ENCODE data around the gene POTEG.
"Not testable (repeated sequence)": the region's sequence is repeated elsewhere in the genome, so short reads cannot be mapped to it uniquely, and the experiment has no call there.

POTEG gene

DNA sequence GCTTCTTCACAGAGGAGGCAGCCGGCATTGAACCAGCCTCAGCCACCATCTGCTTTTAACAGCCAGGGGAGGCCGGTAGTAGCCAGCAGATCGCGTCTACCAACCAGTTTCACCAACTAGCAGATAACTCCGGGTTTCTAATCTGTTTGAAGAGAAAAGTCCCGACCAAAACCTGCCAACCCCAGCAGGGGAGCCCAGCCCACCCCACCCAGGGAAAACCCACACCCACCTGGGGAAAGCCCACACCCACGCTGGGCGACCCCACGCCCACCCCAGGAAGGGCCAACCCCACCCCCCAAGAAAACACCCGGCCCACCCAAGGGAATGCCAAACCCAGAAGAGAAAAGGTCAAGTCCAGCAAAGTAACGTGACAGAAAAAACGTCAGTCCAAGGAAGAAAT, at the start of gene POTEG:
POTEG (minus strand) TSS at position 101 of the 400 bp plus-strand sequence; CDS start at position 49, 52 bp downstream.
- not testable (repeated sequence) for DNase-seq

DNA sequence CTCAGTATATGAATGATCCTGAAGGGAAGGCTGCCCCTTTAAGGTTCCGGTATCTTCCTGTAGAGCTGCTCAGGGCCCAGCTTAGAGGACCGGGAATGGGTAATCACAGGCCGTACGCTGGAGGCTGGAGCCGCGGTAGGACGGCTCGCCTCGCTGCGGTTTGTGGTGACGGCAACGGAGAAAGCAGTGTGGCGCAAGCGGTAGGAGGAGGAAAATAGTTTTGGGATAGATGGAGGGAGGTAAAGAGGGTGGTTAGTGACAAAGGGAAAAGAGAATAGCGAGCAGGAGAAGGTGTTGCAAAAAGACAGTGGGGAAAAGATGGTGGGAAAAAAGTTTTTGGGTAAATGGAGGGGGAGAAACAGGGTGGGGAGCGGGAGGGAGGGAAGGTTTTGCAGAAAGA, 48.0 kb upstream of the POTEG start:
- not testable (repeated sequence) for DNase-seq

DNA sequence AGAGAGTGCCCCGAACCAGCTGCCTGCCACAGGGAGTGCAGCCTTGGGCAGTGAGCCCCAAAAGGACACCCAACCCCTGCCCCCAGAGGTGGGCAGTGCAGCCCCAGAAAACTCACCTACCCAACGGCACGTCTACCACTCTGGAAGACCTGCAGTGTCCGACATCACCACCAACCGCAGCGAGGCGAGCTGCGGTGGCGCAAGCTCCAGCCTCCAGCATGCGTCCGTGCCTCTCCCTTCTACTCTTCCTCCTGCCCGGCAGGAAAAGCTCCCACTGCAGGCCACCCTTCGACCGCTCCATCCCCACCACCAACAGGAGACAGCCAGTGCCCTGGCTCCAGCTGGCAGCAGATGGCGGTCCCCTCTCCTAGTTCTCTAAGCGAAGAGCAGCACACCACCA, 47.3 kb upstream of the POTEG start:
- not testable (repeated sequence) for DNase-seq

DNA sequence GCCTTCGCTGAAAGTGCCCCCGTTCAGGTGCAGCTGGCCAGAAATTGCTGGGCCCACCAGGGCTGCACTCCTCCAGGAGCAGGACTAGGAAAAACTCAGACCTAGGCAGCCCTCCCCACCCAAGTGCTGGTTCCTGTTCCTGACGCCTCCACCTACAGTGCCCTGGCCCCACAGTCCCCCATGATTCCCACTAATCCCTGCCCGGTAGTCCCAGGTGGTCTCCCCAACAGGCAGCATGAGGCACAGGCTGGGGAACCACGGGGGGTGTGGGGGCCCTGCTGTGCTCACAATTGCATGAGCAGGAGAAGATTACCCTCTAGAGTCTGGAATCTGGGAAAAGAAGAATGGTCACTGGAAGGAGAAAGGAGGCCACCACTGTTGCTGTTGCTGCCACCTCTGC, 46.4 kb upstream of the POTEG start:
- not testable (repeated sequence) for DNase-seq

DNA sequence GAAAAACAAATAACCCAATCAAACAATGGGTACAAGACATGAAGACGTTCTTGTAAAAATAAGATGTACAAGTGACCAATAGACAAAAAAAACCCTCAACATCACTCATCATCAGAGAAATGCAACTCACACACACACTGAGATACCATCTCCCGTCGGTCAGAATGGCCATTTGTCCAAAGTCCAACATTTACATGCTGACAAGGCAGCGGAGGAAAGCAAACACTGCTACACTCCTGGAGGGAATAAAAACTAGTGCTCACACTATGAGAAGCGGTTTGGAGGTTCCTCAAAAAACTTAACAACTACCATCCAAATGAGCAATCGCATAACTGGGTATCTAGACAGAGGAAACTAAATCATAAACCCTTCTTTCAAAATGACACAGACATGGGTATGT, 11.6 kb upstream of the POTEG start:
- not testable (repeated sequence) for DNase-seq

DNA sequence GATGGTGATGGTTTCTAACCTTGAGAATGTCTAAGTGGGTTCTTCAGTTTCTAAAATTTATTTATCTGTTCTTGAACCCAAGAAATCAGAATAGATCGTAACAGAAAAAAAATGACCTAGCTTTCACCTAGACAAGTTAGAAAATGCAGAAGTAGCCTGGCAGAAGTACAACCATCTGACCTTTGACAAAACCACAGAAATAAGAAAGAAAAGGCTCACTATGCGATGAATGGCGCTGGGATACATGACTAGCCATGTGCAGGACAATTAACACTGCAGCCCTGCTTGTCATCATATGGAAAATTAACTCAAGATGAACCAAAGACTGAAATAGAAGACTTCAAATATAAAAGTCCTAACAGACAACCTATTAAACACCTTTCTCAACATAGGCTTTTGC, 5.7 kb upstream of the POTEG start:
- DNase-seq: not testable (repeated sequence)

DNA sequence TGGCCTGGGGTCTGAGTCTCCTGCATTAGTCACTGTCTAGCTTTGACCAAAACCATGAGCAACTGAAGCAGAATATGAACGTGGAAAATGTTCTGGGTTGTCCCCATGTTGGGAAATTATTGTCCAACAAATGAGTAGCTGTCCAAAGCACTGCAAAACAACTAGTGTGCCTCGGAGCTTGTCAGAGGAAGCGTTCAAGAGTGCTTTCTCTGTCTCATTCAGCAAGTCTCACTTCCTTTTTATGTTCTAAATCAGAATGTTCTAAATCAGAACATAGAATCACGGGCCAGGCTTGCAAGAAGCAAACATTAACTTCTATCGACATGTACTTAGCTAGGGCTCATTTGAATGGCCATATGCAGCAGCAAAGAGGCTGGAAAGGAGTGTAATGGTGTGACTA, 5.1 kb upstream of the POTEG start:
- not testable (repeated sequence) for DNase-seq

DNA sequence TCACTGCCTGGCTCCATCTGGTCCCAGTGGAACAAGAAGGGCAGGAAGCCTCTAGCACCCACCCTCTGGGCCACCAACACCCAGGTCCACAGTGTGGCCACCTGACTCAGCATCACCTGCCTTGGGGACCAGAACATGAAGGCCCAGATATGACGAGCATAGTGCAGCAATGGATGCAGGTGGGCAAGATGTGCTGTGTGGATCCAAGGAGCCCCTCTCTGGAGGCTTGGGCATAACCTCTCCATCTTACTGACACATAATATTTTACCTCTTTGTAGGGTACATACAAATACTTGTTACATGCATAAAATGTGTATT, 2.9 kb upstream of the POTEG start:
- not testable (repeated sequence) for DNase-seq

DNA sequence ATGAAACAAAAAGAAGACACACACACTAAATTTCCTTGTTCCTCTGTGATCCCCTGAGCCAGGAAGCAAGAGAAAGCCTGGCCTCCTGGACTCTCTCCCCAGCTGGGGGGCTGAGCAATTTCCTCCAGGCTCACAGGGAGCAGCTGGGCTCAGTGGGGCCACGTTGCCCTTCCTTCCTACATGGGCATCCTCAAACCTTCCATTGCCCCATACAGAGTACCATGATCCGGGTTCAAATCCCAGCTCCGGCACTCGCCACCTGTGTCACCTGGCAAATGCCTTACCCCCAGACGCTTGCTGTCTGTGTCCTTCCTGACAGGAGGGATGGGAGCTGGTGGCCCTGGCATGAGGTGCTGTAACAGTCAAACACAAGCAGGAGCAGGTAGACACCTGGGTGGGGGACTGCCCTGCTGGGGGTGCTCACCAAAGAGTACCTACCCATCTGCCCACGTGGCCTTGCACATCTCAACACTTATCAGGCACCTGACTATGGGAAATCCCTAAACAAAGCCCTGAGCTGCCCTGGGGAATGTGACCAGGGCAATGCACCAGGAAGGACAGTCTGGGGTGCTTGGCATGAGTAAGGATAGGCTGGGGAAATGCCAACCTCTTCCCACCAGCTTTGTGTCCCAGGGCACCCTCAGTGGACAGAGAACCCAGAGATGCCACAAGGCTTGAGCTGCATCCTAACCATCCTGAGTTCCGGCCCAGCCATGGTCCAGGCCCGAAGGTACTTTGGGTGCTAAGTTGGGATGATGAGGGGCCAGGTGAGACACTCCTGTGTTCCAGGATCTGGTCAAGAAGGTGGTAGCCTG, 2.4 kb upstream of the POTEG start:
- not testable (repeated sequence) for DNase-seq

DNA sequence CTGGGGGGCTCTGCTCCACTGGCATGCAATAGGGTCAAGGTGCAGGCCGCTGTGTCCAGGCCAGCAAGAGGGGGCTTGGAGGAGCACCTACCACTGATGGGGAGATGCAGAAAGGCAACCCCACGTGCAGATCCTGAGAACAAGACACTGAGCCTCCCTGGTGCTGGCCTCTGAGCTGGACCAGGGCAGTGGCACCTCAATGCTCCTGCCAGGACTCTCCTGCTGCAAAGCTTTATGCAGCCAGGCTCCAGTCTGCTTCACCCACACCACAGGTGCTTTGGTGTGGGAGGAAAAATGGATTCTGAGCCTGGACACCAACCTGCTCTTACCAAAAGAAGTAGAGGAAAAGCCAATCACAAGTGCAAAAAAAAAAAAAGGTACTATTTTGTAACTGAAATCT, 1.7 kb upstream of the POTEG start:
- DNase-seq: not testable (repeated sequence)

DNA sequence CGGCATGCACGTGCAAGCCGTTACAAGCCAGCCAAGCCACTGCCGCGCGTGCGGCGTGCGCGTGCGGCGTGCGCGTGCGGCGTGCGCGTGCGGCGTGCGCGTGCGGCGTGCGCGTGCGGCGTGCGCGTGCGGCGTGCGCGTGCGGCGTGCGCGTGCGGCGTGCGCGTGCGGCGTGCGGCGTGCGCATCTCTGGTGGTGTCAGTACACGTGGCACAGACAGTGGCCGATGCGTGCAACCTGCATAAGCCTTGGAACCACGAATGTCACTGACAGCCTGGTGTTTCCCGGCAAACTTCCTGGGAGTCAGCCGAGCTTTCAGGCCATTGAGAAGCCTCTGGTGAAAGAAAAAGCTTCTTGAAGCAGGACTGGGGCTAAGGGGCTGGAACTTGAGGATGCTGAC, 750 bp upstream of the POTEG start:
- DNase-seq: not testable (repeated sequence)

DNA sequence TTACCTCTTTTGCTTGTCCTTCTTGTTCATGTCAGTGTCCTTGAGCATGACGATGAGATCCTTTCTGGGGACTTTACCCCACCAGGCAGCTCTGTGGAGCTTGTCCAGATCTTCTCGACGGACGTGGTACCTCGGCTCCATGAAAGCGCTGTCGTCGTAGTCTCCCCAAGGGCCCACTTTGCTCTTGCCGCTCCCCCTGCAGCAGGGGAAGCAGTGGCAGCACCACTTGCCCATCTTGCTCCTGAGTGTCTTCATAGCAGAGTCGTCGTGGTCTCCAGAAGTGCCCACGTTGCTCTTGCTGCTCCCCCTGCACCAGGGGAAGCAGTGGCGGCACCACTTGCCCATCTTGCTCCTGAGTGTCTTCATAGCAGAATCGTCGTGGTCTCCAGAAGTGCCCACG, 376 bp downstream of the POTEG start:
- DNase-seq: not testable (repeated sequence)

DNA sequence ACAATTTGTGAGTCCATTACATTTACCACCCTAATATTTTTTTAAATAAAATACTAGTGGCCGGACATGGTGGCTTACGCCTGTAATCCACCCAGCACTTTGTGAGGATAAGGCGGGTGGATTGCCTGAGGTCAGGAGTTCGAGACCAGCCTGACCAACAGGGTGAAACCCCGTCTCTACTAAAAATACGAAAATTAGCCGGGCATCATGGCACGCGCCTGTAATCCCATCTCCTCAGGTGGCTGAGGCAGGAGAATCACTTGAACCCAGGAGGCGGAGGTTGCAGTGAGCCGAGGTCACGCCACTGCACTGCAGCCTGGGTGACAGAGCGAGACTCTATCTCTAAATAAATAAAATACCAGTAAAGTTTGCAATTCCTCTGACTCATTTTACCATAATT, 25.6 kb downstream of the POTEG start:
- not testable (repeated sequence) for DNase-seq

DNA sequence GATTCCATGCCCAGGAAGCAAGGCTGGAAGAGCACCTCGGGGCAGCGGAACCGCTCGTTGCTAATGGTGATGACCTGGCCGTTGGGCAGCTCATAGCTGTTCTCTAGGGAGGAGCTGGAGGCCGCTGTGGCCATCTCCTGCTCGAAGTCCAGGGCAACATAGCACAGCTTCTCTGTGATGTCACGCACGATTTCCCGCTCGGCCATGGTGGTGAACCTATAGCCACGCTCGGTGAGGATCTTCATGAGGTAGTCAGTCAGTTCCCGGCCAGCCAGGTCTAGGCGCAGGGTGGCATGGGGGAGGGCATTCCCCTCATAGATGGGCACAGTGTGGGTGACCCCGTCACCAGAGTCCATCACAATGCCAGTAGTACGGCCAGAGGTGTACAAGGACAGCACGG, 32.0 kb downstream of the POTEG start:
- DNase-seq: not testable (repeated sequence)

DNA sequence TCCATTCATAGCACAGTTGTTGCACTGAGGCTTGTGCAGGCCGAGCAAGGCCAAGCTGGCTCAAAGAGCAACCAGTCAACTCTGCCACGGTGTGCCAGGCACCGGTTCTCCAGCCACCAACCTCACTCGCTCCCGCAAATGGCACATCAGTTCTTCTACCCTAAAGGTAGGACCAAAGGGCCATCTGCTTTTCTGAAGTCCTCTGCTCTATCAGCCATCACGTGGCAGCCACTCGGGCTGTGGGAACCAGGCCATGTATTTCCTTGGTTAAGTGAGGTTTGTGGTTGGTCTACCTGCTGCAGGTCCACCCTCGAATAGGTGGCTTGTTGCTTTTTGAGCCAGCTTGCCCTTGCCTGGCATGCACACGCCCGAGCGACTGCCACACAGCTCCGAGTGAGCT, 39.4 kb downstream of the POTEG start:
- DNase-seq: not testable (repeated sequence)

DNA sequence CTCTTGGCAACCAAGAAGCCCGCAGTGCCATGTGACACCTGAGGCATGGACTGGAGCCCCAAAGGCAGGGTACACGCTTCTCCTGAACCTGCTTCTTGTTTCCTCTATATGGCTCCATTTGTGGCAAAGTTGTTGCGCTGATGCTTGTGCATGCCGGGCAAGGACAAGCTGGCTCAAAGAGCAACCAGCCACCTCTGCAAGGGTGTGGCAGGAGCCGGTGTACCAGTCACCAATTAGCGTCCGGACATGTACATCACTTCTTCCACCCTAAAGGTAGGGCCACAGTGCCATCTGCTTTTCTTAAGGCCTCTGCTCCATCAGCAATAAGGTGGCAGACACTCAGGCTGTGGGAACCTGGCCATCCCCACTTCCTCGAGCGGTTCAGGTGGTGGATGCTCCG, 43.9 kb downstream of the POTEG start:
- DNase-seq: not testable (repeated sequence)

DNA sequence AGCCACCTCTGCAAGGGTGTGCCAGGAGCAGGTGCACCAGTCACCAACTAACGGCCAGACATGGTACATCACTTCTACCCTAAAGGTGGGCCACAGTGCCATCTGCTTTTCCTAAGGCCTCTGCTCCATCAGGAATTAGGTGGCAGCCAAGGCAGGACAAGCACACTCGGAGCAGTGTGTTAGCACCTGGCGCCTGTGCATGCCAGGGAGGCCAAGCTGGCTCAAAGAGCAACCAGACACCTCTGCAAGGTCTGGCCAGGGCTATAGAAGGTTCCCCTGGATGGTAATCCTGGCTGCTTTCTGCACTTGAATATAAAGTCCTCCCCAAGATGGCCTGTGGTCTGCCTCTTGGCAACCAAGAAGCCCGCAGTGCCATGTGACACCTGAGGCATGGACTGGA, 45.4 kb downstream of the POTEG start:
- DNase-seq: not testable (repeated sequence)

DNA sequence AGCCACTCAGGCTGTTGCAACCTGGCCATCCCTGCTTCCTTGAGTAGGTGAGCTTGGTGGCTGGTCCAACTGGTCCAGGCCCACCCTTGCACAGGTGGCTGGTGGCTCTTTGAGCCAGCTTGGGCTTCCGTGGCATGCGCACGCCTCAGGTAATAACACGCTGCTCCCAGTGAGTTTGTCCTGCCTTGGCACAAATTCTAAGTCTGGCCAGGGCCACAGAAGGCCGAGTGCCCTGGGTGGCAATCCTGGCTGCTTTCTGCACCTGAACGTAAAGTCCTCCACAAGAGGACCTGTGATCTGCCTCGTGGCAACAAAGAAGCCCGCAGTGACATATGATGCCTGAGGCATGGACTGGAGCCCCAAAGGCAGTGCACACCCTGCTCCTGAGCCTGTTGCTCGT, 47.1 kb downstream of the POTEG start:
- not testable (repeated sequence) for DNase-seq

DNA sequence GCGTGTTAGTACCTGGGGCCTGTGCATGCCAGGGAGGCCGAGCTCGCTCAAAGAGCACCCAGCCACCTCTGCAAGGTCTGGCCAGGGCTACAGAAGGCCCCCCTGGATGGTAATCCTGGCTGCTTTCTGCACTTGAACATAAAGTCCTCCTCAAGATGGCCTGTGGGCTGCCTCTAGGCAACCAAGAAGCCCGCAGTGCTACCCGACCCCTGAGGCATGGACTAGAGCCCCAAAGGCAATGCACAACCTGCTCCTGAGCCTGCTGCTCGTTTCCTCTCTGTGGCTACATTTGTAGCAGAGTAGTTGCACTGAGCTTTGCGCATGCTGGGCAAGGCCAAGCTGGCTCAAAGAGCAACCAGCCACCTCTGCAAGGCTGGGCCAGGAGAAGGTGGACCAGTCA, 47.8 kb downstream of the POTEG start:
- DNase-seq: not testable (repeated sequence)

DNA sequence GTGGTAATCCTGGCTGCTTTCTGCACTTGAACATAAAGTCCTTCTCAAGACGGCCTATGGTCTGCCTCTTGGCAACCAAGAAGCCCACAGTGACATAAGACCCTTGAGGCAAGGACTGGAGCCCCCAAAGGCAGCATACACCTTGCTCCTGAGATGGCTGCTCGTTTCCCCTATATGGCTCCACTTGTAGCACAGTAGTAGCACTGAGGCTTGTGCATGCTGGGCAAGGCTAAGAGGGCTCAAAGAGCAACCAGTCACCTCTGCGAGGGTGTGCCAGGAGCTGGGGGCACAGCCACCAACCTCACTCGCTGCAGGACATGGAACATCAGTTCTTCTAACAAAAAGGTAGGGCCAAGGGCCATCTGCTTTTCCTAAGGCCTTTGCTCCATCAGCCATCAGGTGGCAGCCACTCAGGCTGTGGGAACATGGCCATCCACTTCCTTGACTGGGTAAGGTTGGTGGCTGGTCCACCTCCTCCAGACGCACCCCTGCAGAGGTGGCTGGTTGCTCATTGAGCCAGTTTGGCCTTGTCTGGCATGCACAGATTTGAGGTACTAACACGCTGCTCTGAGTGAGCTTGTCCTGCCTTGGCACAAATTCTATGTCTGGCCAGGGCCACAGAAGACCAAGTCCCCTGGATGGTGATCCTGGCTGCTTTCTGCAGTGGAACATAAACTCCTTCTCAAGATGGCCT, 49.9 kb downstream of the POTEG start:
- DNase-seq: not testable (repeated sequence)

DNA sequence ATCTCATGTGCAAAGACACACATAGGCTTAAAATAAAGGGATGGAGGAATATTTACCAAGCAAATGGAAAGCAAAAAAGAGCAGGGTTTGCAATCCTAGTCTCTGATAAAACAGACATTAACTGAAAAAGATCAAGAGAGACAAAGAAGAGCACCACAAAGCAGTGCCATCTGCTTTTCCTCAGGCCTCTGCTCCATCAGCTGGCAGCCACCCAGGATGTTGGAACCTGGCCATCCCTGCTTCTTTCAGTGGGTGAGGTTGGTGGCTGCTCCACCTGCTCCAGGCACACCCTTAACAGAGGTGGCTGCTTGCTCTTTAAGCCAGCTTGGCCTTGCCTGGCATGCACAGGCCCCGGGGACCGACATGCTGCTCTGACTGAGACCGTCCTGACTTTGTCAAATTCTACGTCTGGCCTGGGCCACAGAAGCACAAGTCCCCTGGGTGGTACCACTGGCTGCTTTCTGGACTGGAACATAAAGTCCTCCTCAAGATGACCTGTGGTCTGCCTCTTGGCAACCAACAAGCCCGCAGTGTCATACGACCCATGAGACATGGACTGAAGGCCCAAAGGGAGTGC, 51.0 kb downstream of the POTEG start:
- DNase-seq: not testable (repeated sequence)

DNA sequence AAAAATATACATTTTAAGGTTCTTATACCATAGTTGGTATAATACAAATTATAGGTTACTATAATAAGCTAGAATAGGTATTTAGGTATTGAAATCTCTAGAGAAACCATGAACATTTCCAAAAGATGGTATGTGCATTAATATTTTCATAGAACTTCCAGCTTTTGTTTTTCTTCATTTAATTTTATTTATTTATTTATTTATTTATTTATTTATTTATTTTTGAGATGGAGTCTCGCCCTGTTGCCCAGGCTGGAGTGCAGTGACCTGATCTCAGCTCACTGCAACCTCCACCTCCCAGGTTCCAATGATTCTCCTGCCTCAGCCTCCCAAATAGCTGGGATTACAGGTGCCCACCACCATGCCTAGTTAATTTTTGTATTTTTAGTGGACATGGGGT, 54.0 kb downstream of the POTEG start:
- not testable (repeated sequence) for DNase-seq

DNA sequence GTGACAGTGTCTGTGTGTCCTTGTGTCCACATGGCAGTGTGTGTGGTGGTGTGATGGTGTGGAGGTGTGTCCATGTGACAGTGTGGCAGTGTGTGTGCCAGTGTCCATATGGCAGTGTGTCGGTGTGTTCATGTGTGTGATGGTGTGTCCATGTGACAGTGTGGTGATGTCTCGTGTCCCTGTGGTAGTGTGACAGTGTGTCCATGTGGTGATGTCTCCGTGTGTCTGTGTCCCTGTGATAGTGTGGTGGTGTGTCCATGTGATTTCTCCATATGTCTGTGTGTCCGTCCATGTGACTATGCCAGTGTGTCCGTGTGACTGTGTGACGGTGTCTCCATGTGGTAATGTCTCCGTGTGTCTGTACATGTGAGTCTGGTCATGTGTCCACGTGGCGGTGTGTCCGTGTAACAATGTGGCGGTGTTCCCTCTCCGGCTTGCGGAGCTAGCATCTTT, 59.7 kb downstream of the POTEG start:
- not testable (repeated sequence) for DNase-seq

Measured in activated CD4-positive, alpha-beta T cell treated with anti-CD3 and anti-CD28 coated beads, Interleukin-2, amount 50 U/mL, for 1 hour (primary cell).